Ovary (tissue), 9 donors: ENCODE measurements around the gene CDH11. TPM values are rescaled to one million over a fixed set of nuclear protein-coding genes. Genes with fewer than 3 reads are reported as not detected.

Experiments
- DNase-seq, 5 donors: peaks; one replicate each; pipeline ENCODE4 v3.0.0-alpha.2; 2019 to 2020
- H3K27ac ChIP-seq, 2 donors: fragments of 200-600 bp; one replicate each; pipeline versions ENCODE4 v1.5.1 to v1.8.0; 2019 to 2022
- H3K27me3 ChIP-seq: fragments of 200-600 bp; one replicate; pipeline ENCODE4 v1.8.0; 2022
- H3K36me3 ChIP-seq: fragments of 200-600 bp; sonication (generic); one replicate; pipeline ENCODE4 v1.5.1; 2019
- H3K4me1 ChIP-seq: one replicate; pipeline ENCODE4 v1.8.1; 2013; ENCODE audit warnings: mild to moderate bottlenecking, moderate library complexity; ENCODE audit not compliant: insufficient read depth
- H3K4me3 ChIP-seq: fragments of 200-600 bp; sonication (generic); one replicate; pipeline ENCODE4 v1.5.1; 2017
- H3K9me3 ChIP-seq, 2 donors: fragments of 200-600 bp in 1 of 2; sonication (generic) in 1 of 2; one replicate each; pipeline versions ENCODE4 v1.5.1 to v1.8.1; 2013 to 2019; ENCODE audit warnings: mild to moderate bottlenecking in 1 of 2, moderate library complexity in 1 of 2
- CTCF ChIP-seq, 3 donors: fragments of 450-650 bp in 2 of 3; fragments of 200-600 bp in 1 of 3; IDR thresholded peaks; one replicate each; pipeline versions ENCODE4 v1.5.1 to v1.8.0; 2016 to 2022; ENCODE audit warnings: antibody characterized with exemption in 3 of 3, mild to moderate bottlenecking in 1 of 3
- EP300 ChIP-seq: sonication (generic); formaldehyde crosslinking; IDR thresholded peaks from one replicate; pipeline ENCODE4 v1.6.1; 2017; ENCODE audit warnings: antibody characterized with exemption
- POLR2A ChIP-seq: fragments of 450-650 bp; IDR thresholded peaks from one replicate; pipeline ENCODE4 v1.6.1; 2017; ENCODE audit warnings: antibody characterized with exemption, mild to moderate bottlenecking, moderate library complexity
- WGBS, 3 donors: extraction: QIAGEN DNeasy Blood & Tissue Kit in 1 of 3; methylation state at CpG; one replicate each; pipeline versions ENCODE4 v1.1.5 to v1.1.7; 2013 to 2017; 5-methylcytosine and 5-hydroxymethylcytosine counted together
- intact Hi-C, 4 donors: fragments of 100-400 bp; cut with DNase I; formaldehyde crosslinking; loops; one replicate each; pipeline versions ENCODE4 v1.11.0 to v1.15.1; 2022 to 2023
- polyA plus RNA-seq, 2 donors: library from polyadenylated mRNA; stranded (reverse); fragments of 200-250 nt in 1 of 2; fragments of 350-450 nt in 1 of 2; fragmentation: Illumina TruSeq in 1 of 2; extraction: RNeasy Lipid Tissue Mini Kit (QIAGEN cat#74804) in 1 of 2; gene quantifications; one replicate each; pipeline ENCODE4 v1.2.3, GENCODE V29; 2013 to 2014
- total RNA-seq, 7 donors: library from RNA; depleted of rRNA in 2 of 7; stranded (reverse); fragments of >200 nt in 2 of 7; fragmentation: NEBNext Ultra II Directional in 3 of 7; extraction: Animal tissue kit (Norgen Biotek cat#: 25700) in 3 of 7; gene quantifications; one replicate each; pipeline versions ENCODE4 v1.1.0 to v1.2.4, GENCODE V29; 2016 to 2023
- donor health status: DM: no; HTN: no; CAD: no; lungs with moderate emphysema.
- donor health status: DM: no; HTN: no; CAD: no.
- donor health status: Bipolar disorder and iron deficiency.
- donor health status: DM: yes; HTN: yes; CAD: no.
- donor health status: DM: no; HTN: no; CAD: no.
- donor health status: DM: yes; HTN: yes; CAD: no.

CDH11 gene
- total and polyA plus RNA-seq, 9 donors, result 118 to 858 (median 478) TPM

- TF ChIP-seq POLR2A (no peak), EP300 (no peak), CTCF (IDR thresholded peaks at IDR 0.05) (no peak)
- no peak overlapping the region for H3K4me3 ChIP-seq
- DNase-seq, result no peak
- intact Hi-C loops, result no loop called here
- H3K27me3 ChIP-seq, result no peaks in the 10 kb centered on the region
- no peaks in the 10 kb centered on the region for H3K9me3 ChIP-seq
- H3K27ac ChIP-seq, result no peak overlapping the region
- H3K4me1 ChIP-seq, result peaks cover 11% of the 10 kb centered on the region
- H3K36me3 ChIP-seq, result no peaks in the 10 kb centered on the region
Observed at GRCh38 chr16:65024767-65025178, 97.1 kb downstream of the CDH11 start.

- no peaks in the 10 kb centered on the region for H3K36me3 ChIP-seq
- peaks cover 11% of the 10 kb centered on the region for H3K4me1 ChIP-seq
- H3K27ac ChIP-seq, result no peak overlapping the region
- DNase-seq, result no peak
- 92 to 94% (median 92%) methylated on average over 4 of the region's 4 CpGs for WGBS, 3 donors
- H3K4me3 ChIP-seq, result no peak overlapping the region
- H3K9me3 ChIP-seq, result no peaks in the 10 kb centered on the region
- TF ChIP-seq POLR2A (no peak), CTCF (IDR thresholded peaks at IDR 0.05) (no peak), EP300 (no peak)
- H3K27me3 ChIP-seq, result no peaks in the 10 kb centered on the region
- intact Hi-C loops, result no loop called here
Observed at GRCh38 chr16:65023802-65024201, 98.1 kb downstream of the CDH11 start.

- no peak for TF ChIP-seq EP300
- TF ChIP-seq CTCF (IDR thresholded peaks at IDR 0.05), result no peak
- TF ChIP-seq POLR2A, result no peak
- Histone ChIP-seq H3K9me3 (no peaks in the 10 kb centered on the region), H3K4me1 (peaks cover 5% of the 10 kb centered on the region), H3K36me3 (no peaks in the 10 kb centered on the region), H3K27ac (no peak overlapping the region), H3K4me3 (no peak overlapping the region), H3K27me3 (no peaks in the 10 kb centered on the region)
- WGBS, 3 donors, result 65 to 73% (median 68%) methylated on average over 2 of the region's 2 CpGs
- no peak for DNase-seq
- intact Hi-C loops, result no loop called here
Observed at GRCh38 chr16:65021852-65022595, 99.8 kb downstream of the CDH11 start.

GRCh38 chr16:65016754-65017153 is 105.1 kb downstream of the CDH11 start:
- Histone ChIP-seq H3K4me1 (no peaks in the 10 kb centered on the region), H3K4me3 (no peak overlapping the region), H3K36me3 (no peaks in the 10 kb centered on the region), H3K27ac (no peak overlapping the region), H3K9me3 (no peaks in the 10 kb centered on the region), H3K27me3 (no peaks in the 10 kb centered on the region)
- intact Hi-C loops, result no loop called here
- TF ChIP-seq POLR2A (no peak), CTCF (IDR thresholded peaks at IDR 0.05) (no peak), EP300 (no peak)
- DNase-seq, result no peak
